Measurements from ENCODE around the gene JAKMIP3.

DNA sequence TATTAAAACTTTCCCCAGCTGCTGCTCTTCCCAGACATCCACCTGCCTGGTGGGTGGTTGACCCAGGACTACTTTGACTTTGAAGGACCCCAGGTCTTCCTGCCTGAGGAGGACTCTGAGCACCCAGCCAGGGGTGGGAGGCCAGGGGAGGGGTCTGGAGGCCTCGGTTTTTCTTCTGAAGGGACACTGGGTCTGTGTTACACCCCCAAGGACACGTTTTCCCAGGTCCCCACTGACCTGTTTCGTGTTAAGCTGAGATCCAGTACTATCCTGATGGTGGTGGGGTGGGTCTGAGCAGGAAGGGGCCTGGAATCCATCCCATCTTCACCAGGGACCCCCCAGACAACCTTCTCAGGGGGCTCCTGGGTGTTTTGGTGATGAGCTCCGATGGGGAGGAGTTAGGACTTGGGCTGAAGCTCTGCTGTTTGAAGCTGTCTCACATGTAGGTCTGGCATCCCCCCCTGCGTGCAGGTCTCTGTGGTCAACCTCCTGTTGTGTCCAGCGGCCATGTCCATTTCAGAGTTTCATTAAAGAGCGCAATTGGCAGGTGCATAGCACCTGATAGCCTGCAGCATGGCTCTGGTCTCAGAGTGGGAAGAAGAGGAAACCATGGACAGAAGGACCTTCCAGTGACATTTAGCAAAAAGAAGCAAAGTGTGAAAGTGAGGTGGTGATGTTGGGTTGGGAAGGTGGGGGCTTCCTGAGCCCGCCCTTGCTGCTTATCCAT is 3.5 kb downstream of the JAKMIP3 start:
- TF ChIP-seq POLR2AphosphoS5 (IDR thresholded peaks at IDR 0.05; ENCODE audit: low read depth, low read length) = no peak
- TF ChIP-seq SIN3A (IDR thresholded peaks at IDR 0.05; ENCODE audit: borderline replicate concordance, insufficient read depth, low read length) = no peak
- no peak for TF ChIP-seq TAF1 (IDR thresholded peaks at IDR 0.05; ENCODE audit: borderline replicate concordance, insufficient read depth, low read length)
- TF ChIP-seq, protein P1, sequence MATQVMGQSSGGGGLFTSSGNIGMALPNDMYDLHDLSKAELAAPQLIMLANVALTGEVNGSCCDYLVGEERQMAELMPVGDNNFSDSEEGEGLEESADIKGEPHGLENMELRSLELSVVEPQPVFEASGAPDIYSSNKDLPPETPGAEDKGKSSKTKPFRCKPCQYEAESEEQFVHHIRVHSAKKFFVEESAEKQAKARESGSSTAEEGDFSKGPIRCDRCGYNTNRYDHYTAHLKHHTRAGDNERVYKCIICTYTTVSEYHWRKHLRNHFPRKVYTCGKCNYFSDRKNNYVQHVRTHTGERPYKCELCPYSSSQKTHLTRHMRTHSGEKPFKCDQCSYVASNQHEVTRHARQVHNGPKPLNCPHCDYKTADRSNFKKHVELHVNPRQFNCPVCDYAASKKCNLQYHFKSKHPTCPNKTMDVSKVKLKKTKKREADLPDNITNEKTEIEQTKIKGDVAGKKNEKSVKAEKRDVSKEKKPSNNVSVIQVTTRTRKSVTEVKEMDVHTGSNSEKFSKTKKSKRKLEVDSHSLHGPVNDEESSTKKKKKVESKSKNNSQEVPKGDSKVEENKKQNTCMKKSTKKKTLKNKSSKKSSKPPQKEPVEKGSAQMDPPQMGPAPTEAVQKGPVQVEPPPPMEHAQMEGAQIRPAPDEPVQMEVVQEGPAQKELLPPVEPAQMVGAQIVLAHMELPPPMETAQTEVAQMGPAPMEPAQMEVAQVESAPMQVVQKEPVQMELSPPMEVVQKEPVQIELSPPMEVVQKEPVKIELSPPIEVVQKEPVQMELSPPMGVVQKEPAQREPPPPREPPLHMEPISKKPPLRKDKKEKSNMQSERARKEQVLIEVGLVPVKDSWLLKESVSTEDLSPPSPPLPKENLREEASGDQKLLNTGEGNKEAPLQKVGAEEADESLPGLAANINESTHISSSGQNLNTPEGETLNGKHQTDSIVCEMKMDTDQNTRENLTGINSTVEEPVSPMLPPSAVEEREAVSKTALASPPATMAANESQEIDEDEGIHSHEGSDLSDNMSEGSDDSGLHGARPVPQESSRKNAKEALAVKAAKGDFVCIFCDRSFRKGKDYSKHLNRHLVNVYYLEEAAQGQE (IDR thresholded peaks at IDR 0.05; ENCODE audit: insufficient read depth in 1 of 2, low read depth in 2 of 2, low read length in 2 of 2) = no peak
- no peak for TF ChIP-seq FOXP2 (optimal IDR thresholded peaks at IDR 0.05; ENCODE audit: borderline replicate concordance, extremely low read depth, extremely low read length, insufficient read depth)
